HUES64 (cell line): Measurements from ENCODE around the gene ARMH4.

Experiments used
- H3K27ac ChIP-seq: 2 replicates; pipeline ENCODE4 v1.7.0; 2013; ENCODE audit warnings: low read depth, low read length, inconsistent platforms
- H3K27me3 ChIP-seq: 2 replicates; pipeline ENCODE4 v1.6.1; 2013; ENCODE audit warnings: mild to moderate bottlenecking, low read length; ENCODE audit not compliant: insufficient read depth
- H3K36me3 ChIP-seq: 2 replicates; pipeline ENCODE4 v1.6.1; 2013; ENCODE audit warnings: mild to moderate bottlenecking, low read length; ENCODE audit not compliant: insufficient read depth
- H3K4me1 ChIP-seq: 2 replicates; pipeline ENCODE4 v1.6.1; 2013; ENCODE audit warnings: mild to moderate bottlenecking, low read length, moderate library complexity; ENCODE audit not compliant: insufficient read depth
- H3K4me3 ChIP-seq: 2 replicates; pipeline ENCODE4 v1.5.1; 2013; ENCODE audit warnings: mild to moderate bottlenecking, low read length, moderate library complexity
- H3K9ac ChIP-seq: 2 replicates; pipeline ENCODE4 v1.6.1; 2013; ENCODE audit warnings: mild to moderate bottlenecking, low read depth, low read length
- H3K9me3 ChIP-seq: 2 replicates; pipeline ENCODE4 v1.6.1; 2013; ENCODE audit warnings: low read depth, low read length; ENCODE audit not compliant: insufficient read depth
- WGBS: fragments of 150-250, 120-280 bp; methylation state at CpG from one replicate; pipeline ENCODE4 v1.1.7; 2013; ENCODE audit warnings: missing lambda C conversion rate; 5-methylcytosine and 5-hydroxymethylcytosine counted together

The ARMH4 gene

GRCh38 chr14:58072288-58073071 lies 79.5 kb downstream of the ARMH4 start:
- no peaks in the 10 kb centered on the region for H3K27me3 ChIP-seq
- H3K9me3 ChIP-seq = no peaks in the 10 kb centered on the region
- H3K36me3 ChIP-seq = no peaks in the 10 kb centered on the region
- 43% methylated on average over 16 of the region's 17 CpGs for WGBS
- no peaks in the 10 kb centered on the region for H3K4me1 ChIP-seq
- no peak overlapping the region for H3K27ac ChIP-seq
- H3K9ac ChIP-seq = no peak overlapping the region
- H3K4me3 ChIP-seq = peak overlapping the region; percentile 22; the same call in 1 of the 2 replicates

GRCh38 chr14:58071341-58071740 lies 80.7 kb downstream of the ARMH4 start:
- H3K9ac ChIP-seq = no peak overlapping the region

GRCh38 chr14:58068306-58068705 lies 83.7 kb downstream of the ARMH4 start:
- 89% methylated on average over 1 of the region's 1 CpG for WGBS
- Histone ChIP-seq H3K4me3 (no peak overlapping the region), H3K4me1 (no peaks in the 10 kb centered on the region), H3K36me3 (no peaks in the 10 kb centered on the region), H3K27me3 (no peaks in the 10 kb centered on the region), H3K9me3 (no peaks in the 10 kb centered on the region), H3K9ac (no peak overlapping the region), H3K27ac (no peak overlapping the region)

More at GRCh38 chr14:58071341-58071740, 80.7 kb downstream of the ARMH4 start:
- H3K4me3 ChIP-seq = no peak overlapping the region
- no peaks in the 10 kb centered on the region for H3K9me3 ChIP-seq
- no peaks in the 10 kb centered on the region for H3K36me3 ChIP-seq
- no peak overlapping the region for H3K27ac ChIP-seq
- WGBS = 95% methylated on average over 1 of the region's 1 CpG
- H3K27me3 ChIP-seq = no peaks in the 10 kb centered on the region
- H3K4me1 ChIP-seq = no peaks in the 10 kb centered on the region

GRCh38 chr14:58066115-58066514 lies 85.9 kb downstream of the ARMH4 start:
- no peaks in the 10 kb centered on the region for H3K4me1 ChIP-seq
- H3K9ac ChIP-seq = no peak overlapping the region
- H3K36me3 ChIP-seq = no peaks in the 10 kb centered on the region
- no peak overlapping the region for H3K4me3 ChIP-seq
- no peaks in the 10 kb centered on the region for H3K9me3 ChIP-seq
- no peaks in the 10 kb centered on the region for H3K27me3 ChIP-seq
- no peak overlapping the region for H3K27ac ChIP-seq

GRCh38 chr14:58061581-58061980 lies 90.4 kb downstream of the ARMH4 start:
- 91% methylated on average over 4 of the region's 4 CpGs for WGBS
- Histone ChIP-seq H3K9ac (no peak overlapping the region), H3K4me1 (0 out of 2 replicates have a peak, but pooled peaks cover 5% of the 10 kb centered on the region), H3K27me3 (no peaks in the 10 kb centered on the region), H3K9me3 (no peaks in the 10 kb centered on the region), H3K4me3 (no peak overlapping the region), H3K27ac (no peak overlapping the region), H3K36me3 (no peaks in the 10 kb centered on the region)

- Histone ChIP-seq H3K9me3 (no peaks in the 10 kb centered on the region), H3K27ac (no peak overlapping the region), H3K9ac (no peak overlapping the region), H3K36me3 (no peaks in the 10 kb centered on the region), H3K27me3 (no peaks in the 10 kb centered on the region), H3K4me3 (no peak overlapping the region), H3K4me1 (0 out of 2 replicates have a peak, but pooled peaks cover 5% of the 10 kb centered on the region)
- 68% methylated on average over 4 of the region's 4 CpGs for WGBS
Observed at GRCh38 chr14:58060898-58061297, 91.1 kb downstream of the ARMH4 start.

- Histone ChIP-seq H3K9ac (no peak overlapping the region), H3K4me3 (no peak overlapping the region), H3K36me3 (no peaks in the 10 kb centered on the region), H3K27ac (no peak overlapping the region), H3K9me3 (no peaks in the 10 kb centered on the region), H3K4me1 (0 out of 2 replicates have a peak, but pooled peaks cover 5% of the 10 kb centered on the region), H3K27me3 (no peaks in the 10 kb centered on the region)
- 86% methylated on average over 2 of the region's 3 CpGs for WGBS
Observed at GRCh38 chr14:58060077-58060476, 91.9 kb downstream of the ARMH4 start.

- Histone ChIP-seq H3K9ac (no peak overlapping the region), H3K36me3 (no peaks in the 10 kb centered on the region), H3K9me3 (no peaks in the 10 kb centered on the region), H3K27ac (no peak overlapping the region), H3K4me1 (0 out of 2 replicates have a peak, but pooled peaks cover 5% of the 10 kb centered on the region), H3K4me3 (no peak overlapping the region), H3K27me3 (no peaks in the 10 kb centered on the region)
- WGBS = 94% methylated on average over 3 of the region's 3 CpGs
Observed at GRCh38 chr14:58059126-58059525, 92.9 kb downstream of the ARMH4 start.

- H3K4me3 ChIP-seq = no peak overlapping the region
- H3K27ac ChIP-seq = no peak overlapping the region
- H3K27me3 ChIP-seq = no peaks in the 10 kb centered on the region
- H3K36me3 ChIP-seq = no peaks in the 10 kb centered on the region
- no peaks in the 10 kb centered on the region for H3K9me3 ChIP-seq
- no peak overlapping the region for H3K9ac ChIP-seq
- H3K4me1 ChIP-seq = 0 out of 2 replicates have a peak, but pooled peaks cover 2% of the 10 kb centered on the region
Observed at GRCh38 chr14:58055497-58056010, 96.5 kb downstream of the ARMH4 start.

- Histone ChIP-seq H3K4me1 (no peaks in the 10 kb centered on the region), H3K27ac (no peak overlapping the region), H3K9me3 (no peaks in the 10 kb centered on the region), H3K27me3 (no peaks in the 10 kb centered on the region), H3K4me3 (no peak overlapping the region), H3K36me3 (no peaks in the 10 kb centered on the region), H3K9ac (no peak overlapping the region)
- WGBS = 95% methylated on average over 2 of the region's 3 CpGs
Observed at GRCh38 chr14:58054100-58054499, 97.9 kb downstream of the ARMH4 start.

- WGBS = 93% methylated on average over 5 of the region's 5 CpGs
- no peaks in the 10 kb centered on the region for H3K4me1 ChIP-seq
- H3K36me3 ChIP-seq = no peaks in the 10 kb centered on the region
- H3K4me3 ChIP-seq = no peak overlapping the region
- H3K27me3 ChIP-seq = no peaks in the 10 kb centered on the region
- H3K9ac ChIP-seq = no peak overlapping the region
- H3K27ac ChIP-seq = no peak overlapping the region
- no peaks in the 10 kb centered on the region for H3K9me3 ChIP-seq
Observed at GRCh38 chr14:58048219-58048618, 103.8 kb downstream of the ARMH4 start.
